Stimulated activated CD8-positive, alpha-beta memory T cell treated with anti-CD3 and anti-CD28 coated beads, Interleukin-15, amount 100 ng/mL, for 1 hour (primary cell): Measurements from ENCODE around the gene RPP25.
"Not testable (repeated sequence)": the region's sequence is repeated elsewhere in the genome, so short reads cannot be mapped to it uniquely, and the experiment has no call there.

Experiments
- DNase-seq: peaks from one replicate; pipeline ENCODE4 v3.0.0-alpha.2; 2020; ENCODE audit warnings: low read depth

The RPP25 gene

DNA sequence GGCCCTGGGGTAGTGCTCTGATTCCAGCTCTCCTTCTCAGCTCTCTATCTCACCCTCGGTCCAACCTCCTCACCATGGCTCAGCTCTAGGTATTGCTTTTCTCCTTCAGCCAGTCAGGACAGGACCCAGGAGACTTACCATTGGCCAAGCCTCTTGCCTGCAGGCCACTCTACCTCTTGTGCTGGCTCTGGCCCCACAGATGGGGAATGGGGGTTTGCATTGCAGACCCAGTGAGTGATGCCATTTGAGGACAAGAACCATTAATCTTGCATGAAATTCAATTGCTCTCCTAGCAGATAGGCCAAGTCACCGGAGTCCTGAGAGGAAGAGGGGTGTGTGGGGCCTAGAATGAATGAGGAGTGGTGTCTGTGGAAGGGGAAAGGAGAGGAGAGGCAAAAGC lies 6.1 kb upstream of the RPP25 start:
- no peak for DNase-seq

DNA sequence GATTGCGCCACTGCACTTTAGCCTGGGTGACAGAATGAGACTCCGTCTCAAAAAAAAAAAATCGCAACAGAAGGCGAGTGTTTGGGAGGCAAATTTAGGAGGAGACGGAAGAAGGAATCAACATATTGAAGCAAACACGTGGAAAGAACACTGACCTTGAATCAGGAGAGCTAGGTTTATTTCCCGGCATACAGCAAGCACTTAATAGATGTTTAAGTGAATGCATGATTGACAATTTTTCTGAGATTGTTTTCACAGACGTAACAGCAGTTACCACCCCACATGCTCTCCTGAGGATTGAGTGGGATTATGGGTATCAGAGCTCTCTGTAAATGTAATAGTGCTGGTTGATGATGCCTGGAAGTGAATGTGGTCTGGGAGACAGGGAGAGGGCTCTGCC lies 5.6 kb upstream of the RPP25 start:
- no peak for DNase-seq

DNA sequence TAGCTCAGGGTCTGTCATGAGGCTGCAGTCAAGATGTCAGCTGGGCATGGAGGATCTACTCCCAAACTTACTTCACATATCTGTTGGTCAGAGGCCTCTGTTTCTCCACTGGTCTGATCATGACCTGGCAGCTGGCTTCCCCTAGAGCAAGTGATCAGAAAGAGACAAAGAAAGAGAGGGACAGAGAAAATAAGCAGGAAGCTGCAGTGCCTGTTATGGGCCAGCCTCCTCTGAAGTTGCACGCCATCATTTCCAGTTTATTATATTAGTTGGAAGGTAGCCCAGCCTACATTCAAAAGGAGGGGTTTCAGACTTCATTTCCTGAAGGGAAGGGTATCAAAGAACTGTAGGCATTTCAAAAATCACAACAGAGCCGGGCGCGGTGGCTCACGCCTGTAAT lies 5.0 kb upstream of the RPP25 start:
- no peak for DNase-seq

DNA sequence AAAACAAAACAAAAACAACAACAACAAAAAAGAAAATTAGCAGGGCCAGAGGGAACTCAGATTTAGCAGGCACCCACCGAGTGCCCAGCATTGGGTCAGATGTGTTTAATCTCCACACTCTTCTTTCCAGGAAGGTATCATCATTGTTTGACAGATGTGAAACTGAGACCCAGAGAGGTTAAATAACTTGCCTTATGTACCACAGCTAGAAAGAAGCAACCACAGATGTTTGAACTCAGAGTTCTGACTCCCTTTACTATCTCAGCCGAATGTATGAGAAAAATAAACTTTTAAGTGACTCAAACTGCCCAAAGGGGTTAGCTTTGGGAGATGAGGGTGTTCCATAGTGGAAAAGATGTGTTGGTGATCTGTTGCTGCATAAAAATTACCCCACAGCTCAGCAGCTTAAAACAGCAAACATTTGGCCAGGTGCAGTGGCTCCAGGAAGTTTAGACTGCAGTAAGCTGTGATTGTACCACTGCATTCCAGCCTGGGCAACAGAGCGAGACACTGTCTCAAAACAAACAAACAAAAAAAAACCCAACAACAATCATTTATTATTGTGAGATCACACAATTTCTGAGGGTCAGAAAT lies 4.5 kb upstream of the RPP25 start:
- DNase-seq, result no peak

DNA sequence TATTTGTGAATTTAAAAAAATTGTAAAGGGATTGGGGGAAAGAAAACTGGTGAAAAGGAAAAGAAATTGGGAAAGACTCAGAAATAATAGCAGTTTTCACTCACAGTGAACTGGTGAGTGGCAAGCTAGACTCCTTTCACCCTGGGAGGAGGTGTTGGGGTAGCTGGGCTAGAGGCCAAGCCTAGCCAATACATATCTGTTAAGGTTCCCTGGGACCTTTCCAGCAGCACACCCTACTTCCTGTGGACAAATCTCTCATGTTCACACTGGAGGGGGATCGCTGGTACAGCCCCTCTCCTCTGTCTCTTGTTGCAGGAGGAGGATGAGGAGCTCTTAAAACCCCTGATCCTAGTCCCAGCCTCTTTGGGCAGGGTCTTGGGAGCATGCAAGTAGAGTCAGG lies 3.7 kb upstream of the RPP25 start:
- no peak for DNase-seq

DNA sequence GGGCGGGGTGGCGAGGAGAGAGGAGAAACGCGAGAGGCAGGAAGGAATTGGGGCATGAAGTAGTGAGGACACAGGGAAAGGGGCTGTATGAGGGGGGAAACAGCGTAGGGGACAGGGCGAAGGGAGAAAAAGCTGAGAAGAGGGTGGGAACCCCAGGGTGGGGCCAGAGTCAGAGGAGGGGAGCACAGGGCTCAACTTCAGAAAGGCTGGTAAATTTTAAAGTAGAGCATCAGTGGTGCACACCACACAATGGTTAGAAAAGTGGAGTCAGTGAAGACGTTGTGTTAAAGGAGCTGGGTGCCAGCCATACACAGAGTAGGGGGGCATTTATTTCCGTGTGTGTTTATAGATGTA lies 3.0 kb upstream of the RPP25 start:
- DNase-seq, result no peak

DNA sequence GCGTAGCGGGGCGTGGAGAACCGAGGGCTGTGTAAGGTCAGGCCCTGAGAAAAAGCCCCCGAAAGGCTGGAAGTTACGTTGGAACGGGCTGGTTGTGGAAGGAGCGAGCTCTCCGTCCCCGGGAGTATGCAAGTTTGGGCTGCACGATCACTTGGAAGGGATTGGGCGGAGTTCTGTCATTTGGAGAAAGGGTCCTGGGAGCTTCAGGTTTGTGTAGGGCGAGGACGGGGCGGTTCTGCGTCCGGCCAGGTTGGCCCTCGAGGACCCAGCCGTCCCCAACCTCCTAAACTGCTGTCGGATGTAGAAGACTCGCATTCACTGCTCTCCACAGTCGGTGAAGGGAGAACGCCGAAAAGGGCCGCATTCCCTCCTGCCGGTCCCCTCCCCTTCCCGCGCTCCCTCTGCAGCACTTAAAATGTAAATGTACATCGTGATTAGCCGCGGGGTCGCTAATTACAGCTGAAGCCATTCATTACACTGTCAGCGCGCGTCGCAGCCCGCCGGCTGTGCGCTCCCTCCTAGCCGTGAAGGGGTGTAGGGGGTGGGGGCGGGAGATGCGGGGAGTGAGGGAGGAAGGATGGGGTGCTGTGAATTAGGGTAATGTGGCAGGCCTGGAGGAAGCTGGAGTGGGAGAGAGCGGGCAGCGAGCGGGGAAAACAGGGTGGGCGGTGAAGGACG lies 2.5 kb upstream of the RPP25 start:
- no peak for DNase-seq

DNA sequence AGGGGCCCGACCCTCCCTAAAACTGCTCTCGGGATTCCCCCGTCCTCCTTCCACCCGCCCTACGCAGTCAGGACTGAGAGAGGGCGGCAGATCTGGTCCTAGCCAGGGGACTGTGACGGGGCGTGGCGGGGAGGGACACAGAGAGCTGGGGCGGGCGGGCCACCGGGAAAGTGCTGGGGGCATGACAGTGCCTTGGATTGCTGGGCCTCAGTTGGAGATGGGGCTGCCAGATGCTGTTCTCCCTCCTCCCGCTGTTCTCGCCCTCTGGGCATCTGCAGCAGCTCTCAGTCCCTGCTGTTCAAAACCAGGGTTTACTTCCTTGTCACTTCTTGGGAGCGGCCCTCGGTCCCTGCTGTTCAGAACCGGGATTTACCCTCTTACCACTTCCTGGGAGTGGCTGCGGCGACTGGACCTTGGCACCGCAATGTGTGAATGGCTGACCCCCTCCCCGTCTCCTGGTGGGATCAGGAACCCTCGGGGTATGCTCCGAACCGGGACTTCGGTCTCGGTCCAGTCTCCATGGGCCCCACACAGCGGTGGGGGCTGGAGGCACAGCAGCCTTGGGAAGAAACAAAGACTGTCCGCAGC lies 1.8 kb upstream of the RPP25 start:
- no peak for DNase-seq

DNA sequence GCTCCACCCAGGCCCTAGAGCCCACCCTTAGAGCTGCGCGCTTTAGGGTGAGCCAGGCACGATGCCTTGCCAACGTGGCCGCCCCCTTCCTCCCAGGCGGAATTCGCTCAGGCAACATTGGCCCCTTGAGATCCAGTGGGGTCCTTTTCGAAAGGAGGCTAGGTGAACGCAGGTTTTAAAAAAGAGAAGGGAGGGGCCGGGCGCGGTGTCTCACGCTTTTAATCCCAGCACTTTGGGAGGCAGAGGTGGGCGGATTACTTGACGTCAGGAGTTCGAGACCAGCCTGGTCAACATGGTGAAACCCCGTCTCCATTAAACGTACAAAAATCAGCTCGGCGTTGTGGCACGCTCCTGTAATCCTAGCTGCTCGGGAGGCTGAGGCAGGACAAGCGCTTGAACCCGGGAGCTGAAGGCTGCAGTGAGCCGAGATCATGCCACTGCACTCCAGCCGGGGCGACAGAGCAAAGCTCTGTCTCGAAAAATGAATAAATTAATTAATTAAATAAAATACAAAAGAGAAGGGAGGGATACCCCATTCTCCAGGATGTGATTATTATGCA lies 984 bp upstream of the RPP25 start:
- no peak for DNase-seq

DNA sequence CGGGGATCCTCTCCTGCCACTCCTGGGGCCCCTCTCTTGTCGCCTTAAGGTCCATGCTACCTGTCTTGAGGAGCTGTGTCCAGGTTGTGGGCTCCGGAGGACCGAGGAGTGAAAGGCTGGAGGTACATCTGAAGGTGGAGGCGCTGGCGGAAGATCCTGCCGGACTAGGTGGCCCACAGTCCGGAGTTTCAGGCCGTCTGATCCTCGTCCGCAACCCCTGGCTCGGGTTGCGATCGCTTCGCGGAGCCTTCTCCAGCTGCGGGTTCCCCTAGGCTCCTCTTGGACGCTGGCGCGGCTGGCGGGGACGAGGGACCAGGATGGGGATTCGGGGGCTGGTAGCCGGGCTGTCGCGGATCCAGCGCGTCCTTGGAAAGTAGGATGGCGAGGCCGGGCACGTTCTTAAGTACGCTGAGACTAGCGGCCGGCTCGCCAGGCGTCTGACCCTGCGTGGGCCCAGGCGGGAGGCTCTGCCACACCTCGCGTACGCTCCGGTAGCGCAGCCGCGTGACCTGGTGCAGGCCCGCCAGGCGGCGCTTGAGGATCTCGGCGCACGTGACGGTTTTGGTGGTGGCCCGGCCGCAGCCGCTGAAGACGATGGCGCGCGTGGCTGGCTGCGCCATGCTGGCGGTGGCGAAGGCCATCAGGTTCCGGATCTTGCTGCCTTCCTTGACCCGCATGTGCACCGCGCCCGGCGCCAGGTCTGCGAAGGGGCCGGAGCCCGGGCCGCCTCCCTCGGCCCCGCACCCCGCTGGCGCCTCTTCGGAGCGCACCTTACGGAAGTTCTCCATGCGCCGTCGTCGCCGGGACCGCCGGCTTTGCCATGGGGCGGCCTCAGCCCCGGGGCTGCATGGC lies 550 bp downstream of the RPP25 start:
- peak; percentile 15 for DNase-seq

DNA sequence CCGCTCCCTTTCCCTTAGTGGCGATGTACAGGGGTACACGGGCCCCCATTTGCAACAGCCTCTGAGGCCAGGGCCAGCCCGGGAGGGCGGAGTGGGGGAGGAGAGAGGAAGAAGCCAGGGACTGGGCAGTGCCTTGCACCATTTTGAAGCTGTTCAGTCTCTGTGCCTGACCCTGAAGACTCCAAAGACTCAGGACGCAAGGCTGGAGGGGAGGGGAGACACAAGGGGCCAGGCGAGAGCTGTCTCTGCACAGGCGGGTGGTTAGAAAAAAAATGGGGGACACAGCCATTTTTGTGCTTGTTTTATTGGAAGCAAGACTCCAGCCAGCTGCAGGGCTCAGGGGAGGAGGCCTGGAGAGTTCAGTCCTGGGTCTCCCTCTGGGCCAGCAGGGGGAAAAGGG lies 1.6 kb downstream of the RPP25 start:
- no peak for DNase-seq

DNA sequence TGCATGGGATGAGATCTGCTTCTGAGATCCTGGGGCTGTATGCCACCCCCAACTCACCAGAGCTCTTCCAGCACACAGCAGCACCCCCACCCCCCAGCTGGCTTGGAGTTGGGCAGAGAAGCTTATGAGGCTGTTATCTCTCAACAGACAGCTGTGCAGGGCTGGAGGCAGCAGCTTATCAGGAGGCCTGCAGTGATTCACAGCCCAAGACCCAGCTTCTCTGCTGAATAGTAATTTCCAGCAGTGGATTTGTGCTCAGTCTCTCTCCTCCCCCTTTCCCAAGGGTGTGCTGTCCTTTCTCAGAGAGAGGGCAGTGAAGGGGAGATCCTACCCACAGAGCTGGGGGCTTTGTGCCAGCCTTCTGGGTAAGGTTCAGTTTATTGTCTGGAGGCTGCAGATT lies 2.1 kb downstream of the RPP25 start:
- DNase-seq, result no peak

DNA sequence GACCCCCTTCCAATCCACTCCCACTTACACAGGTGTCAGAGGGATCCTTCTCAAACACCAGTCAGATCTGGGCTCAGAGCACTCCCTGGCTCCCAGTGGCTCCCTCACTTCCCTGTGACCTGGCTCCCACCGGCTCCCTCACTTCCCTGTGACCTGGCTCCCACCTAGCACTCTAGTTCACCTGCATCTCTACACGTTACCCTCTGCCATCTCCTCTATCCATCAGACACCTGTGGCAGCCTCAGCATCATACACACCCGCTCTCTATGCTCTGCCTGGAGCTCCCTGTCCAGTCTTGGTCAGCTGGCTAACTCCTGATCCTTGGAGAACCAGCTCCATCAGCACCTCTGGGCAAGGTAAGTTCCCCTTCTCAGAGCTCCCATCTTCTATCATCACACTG lies 5.6 kb downstream of the RPP25 start:
- DNase-seq, result no peak

DNA sequence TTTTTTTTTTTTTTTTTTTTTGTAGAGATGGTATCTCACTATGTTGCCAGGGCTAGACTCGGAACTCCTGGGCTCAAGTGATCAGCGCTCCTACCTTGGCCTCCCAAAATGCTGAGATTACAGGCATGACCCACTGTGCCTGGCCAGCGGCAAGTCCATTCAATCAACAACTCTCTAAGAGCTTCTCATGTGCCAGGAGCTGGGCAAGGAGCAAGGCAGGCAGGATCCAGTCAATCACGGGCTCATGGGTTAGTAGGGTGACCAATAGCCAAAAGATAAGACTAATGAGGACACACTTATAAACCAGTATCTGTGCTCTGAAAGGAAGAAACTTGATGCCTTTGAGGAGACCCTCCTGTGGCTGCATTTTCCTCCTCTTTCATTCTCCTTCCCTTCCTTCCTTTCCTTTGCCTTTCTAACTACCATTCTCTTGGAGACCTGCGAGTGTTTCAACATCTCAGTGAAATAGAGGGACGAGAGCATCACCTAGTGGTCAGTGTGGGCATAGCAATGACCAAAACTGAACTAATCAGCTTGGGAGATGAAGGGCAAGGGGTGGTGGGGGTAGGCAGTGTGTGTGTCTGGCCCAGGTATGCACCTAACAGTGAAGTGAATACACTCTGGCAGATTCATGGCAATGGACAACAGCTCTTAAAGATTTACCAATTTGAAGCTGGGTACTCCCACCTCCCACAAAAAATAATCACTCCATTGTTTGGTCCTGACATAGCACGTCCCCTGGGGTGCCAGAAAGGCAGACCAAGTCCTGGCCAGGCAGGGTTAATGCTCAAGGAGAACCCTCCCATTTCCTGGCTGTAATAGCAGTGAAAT lies 6.3 kb downstream of the RPP25 start:
- peak; percentile 80 for DNase-seq

DNA sequence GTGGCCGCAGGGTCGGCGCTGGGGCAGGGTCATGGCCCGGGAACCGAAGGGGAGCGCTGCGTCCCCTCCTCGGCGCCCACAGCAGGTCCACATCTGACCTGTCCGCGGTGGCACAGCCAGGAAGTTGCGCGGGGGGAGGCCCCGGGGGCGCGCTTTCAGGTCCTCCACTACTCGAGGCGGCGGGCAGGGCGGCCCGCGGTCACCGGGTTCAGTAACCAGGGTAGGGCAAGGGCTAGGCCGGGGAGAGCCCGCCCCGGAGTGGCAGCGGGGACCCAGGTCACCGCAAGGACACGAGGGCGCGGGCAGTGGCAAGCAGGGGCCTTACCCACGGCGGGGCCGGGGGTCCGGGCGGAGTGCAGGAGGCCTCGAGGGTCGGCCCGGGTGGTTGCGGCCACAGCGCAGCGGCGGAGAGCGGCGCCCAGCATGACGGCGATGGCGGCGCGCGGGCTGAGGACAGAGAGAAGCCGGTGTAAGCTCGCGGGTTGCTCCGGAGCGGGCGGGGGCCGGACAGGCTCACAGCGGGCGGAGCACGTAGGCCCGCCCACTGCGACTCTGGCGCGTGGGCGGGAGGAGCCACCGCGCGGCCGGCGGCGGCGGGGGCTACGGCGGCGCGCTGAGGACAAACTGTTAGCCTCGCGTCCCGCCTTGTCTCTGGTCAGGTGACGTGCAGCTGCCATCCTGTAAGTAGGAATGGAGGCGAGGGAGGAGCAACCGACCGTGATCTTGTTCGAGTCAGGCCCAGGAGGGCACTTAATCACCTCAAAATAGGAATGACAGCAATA lies 18.8 kb downstream of the RPP25 start, which contains the start of gene COX5A:
COX5A (minus strand) TSS at position 484 of the 782 bp plus-strand sequence; CDS start at position 425, 59 bp downstream.
- peak; percentile 74 for DNase-seq

DNA sequence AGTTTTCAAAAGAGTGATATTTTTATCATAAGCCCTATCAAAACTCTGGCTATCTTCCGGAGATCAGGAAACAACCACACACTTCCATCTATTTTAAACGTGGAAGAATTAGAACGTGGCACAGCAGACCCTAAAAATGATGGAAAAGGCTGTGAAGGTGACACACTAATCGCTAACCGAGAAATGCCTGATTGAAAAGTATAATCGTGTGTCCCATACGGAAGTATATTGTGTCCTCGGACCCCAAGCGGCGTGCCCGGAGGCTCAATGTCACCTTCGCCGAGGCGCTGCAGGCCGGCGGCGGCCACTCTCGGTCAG lies 19.3 kb downstream of the RPP25 start:
- no peak for DNase-seq

DNA sequence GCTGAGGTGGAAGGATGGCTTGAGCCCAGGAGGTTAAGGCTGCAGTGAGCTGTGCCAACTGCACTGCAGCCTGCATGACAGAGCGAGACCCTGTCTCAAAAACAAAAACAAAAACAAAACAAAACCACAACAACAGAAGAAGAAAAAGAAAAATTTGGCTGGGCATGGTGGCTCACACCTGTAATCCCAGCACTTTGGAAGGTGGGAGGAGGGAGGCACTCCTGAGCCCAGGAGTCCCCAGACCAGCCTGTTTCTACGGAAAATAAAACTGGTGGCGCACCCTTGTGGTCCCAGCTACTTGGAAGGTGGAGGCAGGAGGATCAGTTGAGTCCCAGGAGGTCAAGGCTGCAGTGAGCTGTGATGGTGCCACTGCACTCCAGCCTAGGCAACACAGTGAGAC lies 21.4 kb downstream of the RPP25 start:
- DNase-seq, result not testable (repeated sequence)

DNA sequence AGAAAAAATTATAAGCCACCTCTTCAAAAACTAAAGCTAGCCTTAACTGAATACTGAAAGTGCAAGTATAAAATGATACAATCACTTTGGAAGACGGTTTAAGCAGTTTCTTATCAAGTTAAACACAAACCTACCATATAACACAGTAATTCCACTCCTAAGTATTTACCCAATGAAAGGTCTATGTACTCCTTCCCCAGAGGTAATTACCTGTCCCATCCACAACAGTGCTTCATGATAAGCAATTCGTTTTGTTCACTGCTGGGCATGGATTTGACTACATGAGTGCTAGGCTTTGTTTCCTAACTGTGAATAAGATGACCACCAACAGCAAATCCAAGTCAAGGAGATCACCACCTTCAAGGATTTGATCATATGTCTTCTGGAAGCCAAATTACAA lies 23.0 kb downstream of the RPP25 start:
- DNase-seq, result no peak

DNA sequence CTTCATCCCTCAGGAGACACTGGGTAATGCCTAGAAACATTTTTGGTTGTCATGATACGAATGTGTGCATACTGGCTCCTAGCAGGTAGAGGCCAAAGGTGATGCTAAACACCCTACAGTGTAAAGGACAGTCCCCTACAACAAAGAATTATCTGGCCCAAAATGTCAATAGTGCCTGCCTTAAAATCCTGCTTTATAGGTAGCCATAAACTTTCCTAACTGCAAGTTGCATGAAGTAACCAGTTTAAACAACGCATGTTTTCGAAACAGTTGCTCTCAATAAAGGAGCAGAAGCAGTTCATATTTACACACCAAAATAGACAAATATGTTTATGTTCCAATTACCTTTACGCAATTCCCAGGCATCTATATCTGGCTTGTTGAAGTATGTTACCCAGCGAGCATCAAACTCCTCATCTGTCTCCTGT lies 27.8 kb downstream of the RPP25 start:
- no peak for DNase-seq

DNA sequence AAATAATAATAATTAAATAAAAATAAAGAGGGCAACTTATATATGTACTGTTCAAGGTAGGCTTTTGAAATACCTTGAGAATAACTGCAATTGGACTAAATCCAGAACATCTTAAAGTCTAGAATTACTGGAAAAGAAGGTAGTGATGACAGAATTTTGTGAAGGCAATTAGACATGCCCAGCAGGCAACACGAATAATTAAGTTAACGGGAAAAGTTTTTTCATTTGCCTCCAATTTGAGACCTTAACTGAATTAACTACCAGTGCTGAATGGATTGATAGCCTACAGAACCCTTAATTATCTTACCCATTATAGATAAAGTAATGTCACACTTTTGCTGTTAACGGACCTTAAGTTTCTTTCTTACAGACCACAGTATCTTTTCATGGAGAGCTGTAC lies 32.0 kb downstream of the RPP25 start:
- no peak for DNase-seq

DNA sequence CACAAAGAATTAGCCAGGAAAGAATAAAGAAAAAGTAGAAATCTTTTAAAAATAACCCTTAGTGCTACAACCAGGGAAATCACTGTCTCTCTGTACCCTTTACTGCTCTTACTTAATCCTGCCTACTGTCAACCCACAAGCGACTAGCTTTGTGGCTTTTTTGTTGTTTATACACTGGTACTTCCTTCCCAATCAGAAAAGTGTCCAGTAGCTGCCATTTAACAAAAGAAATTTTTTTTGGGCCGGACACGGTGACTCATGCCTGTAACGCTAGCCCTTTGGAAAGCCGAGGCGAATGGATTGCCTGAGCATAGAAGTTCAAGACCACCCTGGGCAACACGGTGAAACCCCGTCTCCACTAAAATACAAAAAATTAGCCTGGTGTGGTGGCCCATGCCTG lies 36.1 kb downstream of the RPP25 start:
- no peak for DNase-seq
